SK-N-SH treated with all-trans-retinoic acid at 6 μM for 48 hours (cell line): ENCODE measurements around the gene SLC35A2.

Experiments used
- ATAC-seq: fragments of 200-7000 bp; cut with Tn5 transposase; 3 replicates; pipeline ENCODE4 v1.9.1; 2020; ENCODE audit warnings: mild to moderate bottlenecking, moderate library complexity
- ARNTL ChIP-seq: fragments of 450-650 bp; formaldehyde crosslinking; IDR thresholded peaks from 2 replicates; pipeline ENCODE4 v1.5.0; 2020; ENCODE audit warnings: low read depth, mild to moderate bottlenecking, moderate library complexity, borderline replicate concordance
- BACH2 ChIP-seq: fragments of 250-450 bp; sonication (Bioruptor Pico); IDR thresholded peaks from 2 replicates; pipeline ENCODE4 v1.9.0; 2021; ENCODE audit warnings: mild to moderate bottlenecking, borderline replicate concordance
- CREB5 ChIP-seq: fragments of 250-450 bp; sonication (Bioruptor Pico); IDR thresholded peaks from 2 replicates; pipeline ENCODE4 v1.5.1; 2020; ENCODE audit warnings: low read depth, mild to moderate bottlenecking, moderate library complexity
- CSDC2 ChIP-seq: fragments of 250-450 bp; sonication (Bioruptor Pico); IDR thresholded peaks from 2 replicates; pipeline ENCODE4 v1.5.0; 2020; ENCODE audit warnings: mild to moderate bottlenecking, moderate library complexity
- CSRNP3 ChIP-seq: fragments of 250-450 bp; sonication (Bioruptor Pico); IDR thresholded peaks from 2 replicates; pipeline ENCODE4 v1.5.1; 2021; ENCODE audit warnings: mild to moderate bottlenecking, moderate library complexity
- ESRRG ChIP-seq: fragments of 250-450 bp; sonication (Bioruptor Pico); IDR thresholded peaks from 2 replicates; pipeline ENCODE4 v1.6.1; 2021; ENCODE audit warnings: mild to moderate bottlenecking
- GLIS3 ChIP-seq: fragments of 250-450 bp; sonication (Bioruptor Pico); IDR thresholded peaks from 2 replicates; pipeline ENCODE4 v1.5.0; 2020; ENCODE audit warnings: mild to moderate bottlenecking, moderate library complexity
- ISL1 ChIP-seq: fragments of 250-450 bp; sonication (Bioruptor Pico); IDR thresholded peaks from 2 replicates; pipeline ENCODE4 v2.1.2; 2022; ENCODE audit warnings: mild to moderate bottlenecking, moderate library complexity
- OSR1 ChIP-seq: fragments of 250-450 bp; sonication (Bioruptor Pico); IDR thresholded peaks from 2 replicates; pipeline ENCODE4 v1.8.0; 2022; ENCODE audit warnings: moderate library complexity, mild to moderate bottlenecking, inconsistent platforms
- PATZ1 ChIP-seq: fragments of 250-450 bp; sonication (Bioruptor Pico); IDR thresholded peaks from 2 replicates; pipeline ENCODE4 v1.8.0; 2020; ENCODE audit warnings: mild to moderate bottlenecking, moderate library complexity, borderline replicate concordance
- POU6F1 ChIP-seq: fragments of 250-450 bp; sonication (Bioruptor Pico); IDR thresholded peaks from 2 replicates; pipeline ENCODE4 v1.8.0; 2021; ENCODE audit warnings: low read depth, mild to moderate bottlenecking, moderate library complexity, borderline replicate concordance
- PPARA ChIP-seq: fragments of 250-450 bp; sonication (Bioruptor Pico); IDR thresholded peaks from 2 replicates; pipeline ENCODE4 v1.5.0; 2020; ENCODE audit warnings: mild to moderate bottlenecking, borderline replicate concordance
- SNAI2 ChIP-seq: fragments of 250-450 bp; sonication (Bioruptor Pico); IDR thresholded peaks from 2 replicates; pipeline ENCODE4 v1.5.0; 2020; ENCODE audit warnings: mild to moderate bottlenecking, moderate library complexity
- TCF4 ChIP-seq: fragments of 250-450 bp; sonication (Bioruptor Pico); IDR thresholded peaks from 2 replicates; pipeline ENCODE4 v1.8.0; 2021; ENCODE audit warnings: mild to moderate bottlenecking, moderate library complexity, borderline replicate concordance
- TOX ChIP-seq: fragments of 250-450 bp; sonication (Bioruptor Pico); IDR thresholded peaks from 2 replicates; pipeline ENCODE4 v1.8.0; 2021; ENCODE audit warnings: mild to moderate bottlenecking, moderate library complexity, borderline replicate concordance
- TSHZ2 ChIP-seq: fragments of 250-450 bp; sonication (Bioruptor Pico); IDR thresholded peaks from 2 replicates; pipeline ENCODE4 v1.5.0; 2020; ENCODE audit warnings: mild to moderate bottlenecking, moderate library complexity
- ZC3H10 ChIP-seq: fragments of 250-450 bp; sonication (Bioruptor Pico); IDR thresholded peaks from 2 replicates; pipeline ENCODE4 v1.5.1; 2021; ENCODE audit warnings: mild to moderate bottlenecking, moderate library complexity
- ZFP3 ChIP-seq: fragments of 250-450 bp; sonication (Bioruptor Pico); IDR thresholded peaks from 2 replicates; pipeline ENCODE4 v1.5.0; 2020; ENCODE audit warnings: mild to moderate bottlenecking, moderate library complexity
- ZFP30 ChIP-seq: fragments of 450-650 bp; formaldehyde crosslinking; IDR thresholded peaks from 2 replicates; pipeline ENCODE4 v1.5.0; 2022; ENCODE audit warnings: mild to moderate bottlenecking, moderate library complexity
- ZNF565 ChIP-seq: fragments of 450-650 bp; formaldehyde crosslinking; conservative IDR thresholded peaks from 2 replicates; pipeline ENCODE4 v1.5.0; 2020; ENCODE audit warnings: low read depth, mild to moderate bottlenecking, moderate library complexity
- ZNF70 ChIP-seq: fragments of 450-650 bp; formaldehyde crosslinking; IDR thresholded peaks from 2 replicates; pipeline ENCODE4 v1.5.0; 2020; ENCODE audit warnings: mild to moderate bottlenecking, moderate library complexity
- ZNF8 ChIP-seq: fragments of 450-650 bp; formaldehyde crosslinking; IDR thresholded peaks from 2 replicates; pipeline ENCODE4 v1.5.0; 2020; ENCODE audit warnings: mild to moderate bottlenecking, moderate library complexity

Gene SLC35A2

GRCh38 chrX:48933757-48934156 lies 22.3 kb upstream of the SLC35A2 start:
- TF ChIP-seq ISL1 (CRISPR knock-in tag): no peak
- no peak for TF ChIP-seq ESRRG
- no peak for TF ChIP-seq ARNTL (CRISPR knock-in tag)
- ATAC-seq: no peak

- ATAC-seq: no peak
These were observed 16.4 kb upstream of the SLC35A2 start for GRCh38 chrX:48927736-48928382.

GRCh38 chrX:48927123-48927522 lies 15.7 kb upstream of the SLC35A2 start:
- no peak for TF ChIP-seq CSDC2 (CRISPR knock-in tag)
- no peak for TF ChIP-seq ZFP30 (CRISPR knock-in tag)
- no peak for TF ChIP-seq TOX
- no peak for TF ChIP-seq CREB5 (CRISPR knock-in tag)
- TF ChIP-seq ZNF70 (CRISPR knock-in tag): no peak
- TF ChIP-seq TCF4 (CRISPR knock-in tag): no peak
- no peak for TF ChIP-seq OSR1 (CRISPR knock-in tag)
- no peak for TF ChIP-seq GLIS3 (CRISPR knock-in tag)
- TF ChIP-seq ZNF8 (CRISPR knock-in tag): no peak
- TF ChIP-seq BACH2 (CRISPR knock-in tag): no peak
- no peak for TF ChIP-seq ESRRG
- TF ChIP-seq POU6F1 (CRISPR knock-in tag): no peak
- TF ChIP-seq CSRNP3 (CRISPR knock-in tag): no peak
- no peak for TF ChIP-seq PPARA
- no peak for TF ChIP-seq PATZ1 (CRISPR knock-in tag)
- no peak for TF ChIP-seq ZC3H10 (CRISPR knock-in tag)
- TF ChIP-seq ZFP3 (CRISPR knock-in tag): no peak
- no peak for TF ChIP-seq ZNF565
- ATAC-seq: no peak

More at GRCh38 chrX:48927736-48928382, 16.4 kb upstream of the SLC35A2 start:
- TF ChIP-seq ISL1 (CRISPR knock-in tag) (no peak), TCF4 (CRISPR knock-in tag) (no peak), TOX (no peak), CSDC2 (CRISPR knock-in tag) (no peak), CSRNP3 (CRISPR knock-in tag) (no peak), ZFP30 (CRISPR knock-in tag) (no peak), ARNTL (CRISPR knock-in tag) (no peak), ZC3H10 (CRISPR knock-in tag) (no peak), TSHZ2 (CRISPR knock-in tag) (no peak), PPARA (no peak), SNAI2 (CRISPR knock-in tag) (no peak), ZNF8 (CRISPR knock-in tag) (no peak)
